ENCODE results near the gene METTL23.
"Not testable (repeated sequence)": the region's sequence is repeated elsewhere in the genome, so short reads cannot be mapped to it uniquely, and the experiment has no call there.

The METTL23 gene

GRCh38 chr17:76714336-76714735, 12.3 kb upstream of the METTL23 start:
- no peak for DNase-seq (ENCODE audit: low spot score)

GRCh38 chr17:76714822-76715495, 11.7 kb upstream of the METTL23 start:
- DNase-seq (ENCODE audit: low spot score), result peak; percentile 70

- no peak for DNase-seq (ENCODE audit: low spot score)
Observed at GRCh38 chr17:76715496-76715830, 11.2 kb upstream of the METTL23 start.

GRCh38 chr17:76716146-76716838, 10.3 kb upstream of the METTL23 start:
- no peak for DNase-seq (ENCODE audit: low spot score)

GRCh38 chr17:76716839-76717215, 9.8 kb upstream of the METTL23 start:
- no peak for DNase-seq (ENCODE audit: low spot score)

GRCh38 chr17:76718516-76718915, 8.1 kb upstream of the METTL23 start:
- DNase-seq (ENCODE audit: low spot score), result no peak

- no peak for DNase-seq (ENCODE audit: low spot score)
Observed at GRCh38 chr17:76720211-76720610, 6.4 kb upstream of the METTL23 start.

GRCh38 chr17:76720941-76721340, 5.7 kb upstream of the METTL23 start:
- no peak for DNase-seq (ENCODE audit: low spot score)

- DNase-seq (ENCODE audit: low spot score), result no peak
Observed at GRCh38 chr17:76721463-76721862, 5.2 kb upstream of the METTL23 start.

- no peak for DNase-seq (ENCODE audit: low spot score)
Observed at GRCh38 chr17:76722279-76722678, 4.4 kb upstream of the METTL23 start.

- not testable (repeated sequence) for DNase-seq (ENCODE audit: low spot score)
Observed at GRCh38 chr17:76722977-76723376, 3.7 kb upstream of the METTL23 start.

GRCh38 chr17:76723812-76724211, 2.8 kb upstream of the METTL23 start:
- DNase-seq (ENCODE audit: low spot score), result no peak

- DNase-seq (ENCODE audit: low spot score), result no peak
Observed at GRCh38 chr17:76725580-76726230, 934 bp upstream of the METTL23 start.

GRCh38 chr17:76726231-76726775, 336 bp upstream of the METTL23 start, which contains the start of gene JMJD6:
Gene JMJD6, minus strand, starts transcription at chr17:76726606. Its CDS starts 131 bp downstream, at chr17:76726475.
- peak; percentile 96 for DNase-seq (ENCODE audit: low spot score)

GRCh38 chr17:76727745-76728456, 1.3 kb downstream of the METTL23 start:
- no peak for DNase-seq (ENCODE audit: low spot score)

- not testable (repeated sequence) for DNase-seq (ENCODE audit: low spot score)
Observed at GRCh38 chr17:76731800-76732733, 5.4 kb downstream of the METTL23 start.

- no peak for DNase-seq (ENCODE audit: low spot score)
Observed at GRCh38 chr17:76732734-76733617, 6.3 kb downstream of the METTL23 start.

- no peak for DNase-seq (ENCODE audit: low spot score)
Observed at GRCh38 chr17:76733618-76733957, 6.9 kb downstream of the METTL23 start.

GRCh38 chr17:76734080-76734840, 7.6 kb downstream of the METTL23 start:
- DNase-seq (ENCODE audit: low spot score), result no peak

Measured in cerebellar cortex (tissue), 1 donor.